GM21423 (cell line): ENCODE data around the gene MAGI1.
"Not testable (repeated sequence)": the region's sequence is repeated elsewhere in the genome, so short reads cannot be mapped to it uniquely, and the experiment has no call there.

Experiments used
- ATAC-seq: cut with Tn5 transposase; IDR thresholded peaks from one replicate; pipeline ENCODE4 v1.9.1; 2021; ENCODE audit warnings: mild to moderate bottlenecking, moderate library complexity; ENCODE audit not compliant: unreplicated experiment

Gene MAGI1

DNA sequence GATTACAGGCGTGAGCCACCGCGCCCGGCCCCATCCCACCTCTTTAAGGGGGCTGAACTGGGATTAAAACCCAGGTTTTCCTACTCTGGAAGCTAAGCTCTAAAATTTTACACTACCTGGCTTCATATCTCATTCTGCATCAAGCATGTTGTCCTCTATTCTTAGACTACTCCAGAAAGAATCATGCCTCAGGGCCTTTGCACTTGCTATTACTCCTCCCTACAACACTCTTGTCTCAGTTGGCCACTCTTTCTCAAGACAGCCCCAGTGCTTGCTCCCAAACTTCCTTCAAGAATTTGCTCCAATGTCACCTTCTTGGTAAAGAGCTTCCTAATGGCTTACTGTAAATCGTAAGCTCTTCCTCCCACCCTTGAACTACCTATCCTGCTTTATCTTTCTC, 521.7 kb downstream of the MAGI1 start:
- ATAC-seq = no peak

DNA sequence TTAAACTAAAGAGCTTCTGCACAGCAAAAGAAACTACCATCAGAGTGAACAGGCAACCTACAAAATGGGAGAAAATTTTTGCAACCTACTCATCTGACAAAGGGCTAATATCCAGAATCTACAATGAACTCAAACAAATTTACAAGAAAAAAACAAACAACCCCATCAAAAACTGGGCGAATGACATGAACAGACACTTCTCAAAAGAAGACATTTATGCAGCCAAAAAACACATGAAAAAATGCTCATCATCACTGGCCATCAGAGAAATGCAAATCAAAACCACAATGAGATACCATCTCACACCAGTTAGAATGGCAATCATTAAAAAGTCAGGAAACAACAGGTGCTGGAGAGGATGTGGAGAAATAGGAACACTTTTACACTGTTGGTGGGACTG, 524.4 kb downstream of the MAGI1 start:
- ATAC-seq = not testable (repeated sequence)

DNA sequence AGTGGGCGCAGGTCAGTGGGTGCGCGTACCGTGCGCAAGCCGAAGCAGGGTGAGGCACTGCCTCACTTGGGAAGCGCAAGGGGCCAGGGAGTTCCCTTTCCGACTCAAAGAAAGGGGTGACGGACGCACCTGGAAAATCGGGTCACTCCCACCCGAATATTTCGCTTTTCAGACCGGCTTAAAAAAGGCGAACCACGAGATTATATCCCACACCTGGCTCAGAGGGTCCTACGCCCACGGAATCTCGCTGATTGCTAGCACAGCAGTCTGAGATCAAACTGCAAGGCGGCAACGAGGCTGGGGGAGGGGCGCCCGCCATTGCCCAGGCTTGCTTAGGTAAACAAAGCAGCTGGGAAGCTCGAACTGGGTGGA, 529.3 kb downstream of the MAGI1 start:
- not testable (repeated sequence) for ATAC-seq

- no peak for ATAC-seq
Measured at GRCh38 chr3:65508750-65509422, 529.8 kb downstream of the MAGI1 start.

DNA sequence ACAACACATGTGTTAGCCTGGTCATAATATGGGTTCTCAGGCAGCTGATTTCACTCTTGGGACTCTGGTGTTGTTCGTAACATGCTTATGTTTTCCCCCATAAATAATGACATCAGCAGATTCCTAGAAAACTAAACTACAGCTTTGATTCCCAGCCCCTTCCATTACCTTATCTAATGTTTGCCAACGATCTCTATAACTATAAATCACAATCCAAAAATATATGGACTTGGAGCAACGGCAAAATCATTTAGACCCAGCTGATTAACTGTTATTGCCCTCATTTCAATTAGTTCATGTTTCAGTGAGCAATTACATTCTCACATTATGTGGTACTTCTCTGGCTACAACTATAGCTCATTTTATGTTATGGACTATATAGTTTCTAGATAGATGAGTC, 531.3 kb downstream of the MAGI1 start:
- ATAC-seq = no peak

GRCh38 chr3:65503776-65504175, 534.9 kb downstream of the MAGI1 start:
- ATAC-seq = no peak

- no peak for ATAC-seq
Measured at GRCh38 chr3:65502526-65502925, 536.2 kb downstream of the MAGI1 start.

DNA sequence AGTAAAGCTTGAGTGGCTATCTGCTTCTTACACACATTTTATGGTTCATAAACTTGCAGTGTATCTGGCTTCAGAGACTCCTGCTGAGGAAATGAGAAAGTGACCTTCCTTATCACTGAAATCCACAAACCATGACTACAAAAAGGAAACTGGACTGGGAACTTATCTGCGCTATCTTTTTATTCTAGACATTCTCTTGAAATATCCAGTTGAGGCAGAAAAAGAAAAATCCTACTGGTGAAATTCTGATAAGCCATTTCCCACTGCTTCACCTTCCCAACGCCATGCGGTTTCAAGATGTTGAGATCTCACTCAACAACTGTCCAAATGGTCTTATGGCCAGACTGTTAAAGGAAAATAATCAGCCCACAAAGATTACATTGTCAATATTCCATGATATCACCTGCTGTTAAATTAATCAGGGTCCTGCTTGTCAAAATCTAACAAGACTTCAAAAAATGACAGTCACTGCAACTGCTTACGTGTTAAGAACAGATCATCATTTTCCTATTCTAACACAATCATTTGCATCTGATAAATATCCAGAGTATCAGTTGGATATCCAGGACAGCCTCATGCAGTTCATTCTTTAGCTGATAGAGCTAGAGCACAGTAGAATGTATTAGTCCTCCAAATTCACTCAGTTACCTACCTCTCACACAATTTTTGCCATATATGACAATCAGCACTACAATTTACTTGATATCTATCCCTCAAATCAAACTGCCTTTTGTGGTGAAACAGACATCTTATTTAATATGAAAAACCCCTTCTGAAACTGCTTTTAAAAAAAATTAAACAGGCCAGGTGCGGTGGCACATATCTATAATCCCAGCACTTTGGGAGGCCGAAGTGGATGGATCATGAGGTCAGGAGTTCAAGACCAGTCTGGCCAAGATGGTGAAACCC, 538.1 kb downstream of the MAGI1 start:
- no peak for ATAC-seq

- no peak for ATAC-seq
Measured at GRCh38 chr3:65497846-65498245, 540.9 kb downstream of the MAGI1 start.

DNA sequence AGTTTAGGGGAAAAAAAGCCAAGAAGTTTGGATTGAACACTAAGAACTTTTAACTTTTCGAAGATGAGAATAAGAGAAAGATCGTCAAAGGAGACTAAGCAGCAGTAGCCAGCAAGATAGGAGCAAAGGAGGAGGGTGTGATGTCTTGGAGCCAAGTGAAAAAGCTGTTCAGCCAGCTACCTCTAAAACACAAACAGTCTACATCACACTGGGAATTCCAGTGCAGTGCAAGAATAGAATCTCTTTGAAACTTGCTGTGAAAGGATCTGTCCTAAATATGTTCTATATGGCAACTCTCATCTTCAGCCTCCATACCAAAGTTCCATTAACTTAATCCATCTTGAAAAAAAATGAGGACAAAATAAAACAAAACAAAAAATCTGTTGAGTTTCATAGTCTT, 541.5 kb downstream of the MAGI1 start:
- no peak for ATAC-seq

DNA sequence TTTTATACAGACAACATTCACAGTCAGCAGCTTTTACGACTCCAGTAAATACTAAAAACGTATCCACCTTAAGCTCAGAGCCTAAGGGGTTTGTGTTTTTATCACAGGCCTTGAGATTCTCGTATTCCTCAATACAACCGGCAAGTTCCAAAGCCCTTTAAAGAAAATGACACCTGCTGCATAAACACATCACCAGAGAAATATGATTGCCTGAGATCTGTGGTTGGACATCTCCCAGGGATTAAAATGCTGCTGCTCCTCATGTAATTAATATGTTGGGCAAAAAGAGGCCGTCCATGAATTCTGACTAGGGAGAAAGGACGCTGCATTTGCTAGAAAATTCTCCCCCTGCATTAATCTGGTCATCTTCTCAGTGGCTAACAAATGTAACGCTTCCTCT, 544.8 kb downstream of the MAGI1 start:
- no peak for ATAC-seq

- no peak for ATAC-seq
Measured at GRCh38 chr3:65493371-65493882, 545.3 kb downstream of the MAGI1 start.

- no peak for ATAC-seq
Measured at GRCh38 chr3:65492249-65492648, 546.5 kb downstream of the MAGI1 start.

- no peak for ATAC-seq
Measured at GRCh38 chr3:65490114-65490513, 548.6 kb downstream of the MAGI1 start.

GRCh38 chr3:65489253-65489652, 549.5 kb downstream of the MAGI1 start:
- ATAC-seq = no peak

DNA sequence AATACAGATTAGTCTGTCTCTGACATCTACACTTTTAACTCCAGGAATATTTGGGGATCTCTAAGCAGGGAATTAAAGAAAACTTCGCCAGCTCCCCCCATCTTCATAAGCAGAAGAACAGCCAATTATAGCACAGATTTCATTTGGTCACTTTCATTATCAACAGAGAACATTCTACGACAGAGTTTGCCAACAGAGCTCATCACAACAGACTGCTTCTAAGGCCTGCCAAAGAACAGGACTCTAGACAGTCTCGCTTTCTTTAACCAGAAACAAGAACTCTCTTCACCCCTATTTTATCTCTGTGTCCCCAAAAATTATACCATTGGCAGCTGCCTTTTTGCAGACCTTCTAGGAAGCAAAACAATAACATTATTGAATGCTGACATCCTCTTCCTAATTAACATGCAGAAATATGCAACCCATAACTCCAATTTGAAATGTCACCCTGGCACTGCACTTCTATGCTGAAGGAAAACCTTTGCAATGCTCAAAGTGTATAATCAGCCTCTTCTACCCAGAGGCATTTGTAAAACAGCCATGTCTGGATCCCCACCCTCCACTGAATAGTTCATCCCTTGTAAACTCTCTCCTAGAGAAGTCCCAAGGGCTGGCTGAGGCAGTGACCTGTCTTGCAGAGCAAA, 552.8 kb downstream of the MAGI1 start:
- no peak for ATAC-seq

DNA sequence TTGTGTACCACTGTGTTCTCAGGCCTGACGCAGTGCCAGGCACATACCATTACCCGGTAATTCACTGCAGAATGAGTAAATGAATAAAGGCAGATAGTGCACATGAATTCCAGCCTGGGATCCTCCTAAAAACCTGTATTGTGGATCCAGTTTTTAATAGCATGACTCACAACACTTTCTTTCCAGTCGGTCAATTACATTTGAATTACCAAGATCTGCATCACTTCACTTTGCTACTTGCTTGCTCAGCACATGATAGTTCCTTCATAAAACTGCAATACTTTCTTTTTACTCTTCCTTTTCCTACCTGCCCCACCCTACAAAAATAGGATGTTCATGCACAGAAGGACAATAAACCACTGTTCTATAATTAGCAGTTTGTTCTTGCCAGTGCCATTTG, 553.8 kb downstream of the MAGI1 start:
- no peak for ATAC-seq

- no peak for ATAC-seq
Measured at GRCh38 chr3:65483480-65483879, 555.2 kb downstream of the MAGI1 start.

GRCh38 chr3:65483011-65483410, 555.7 kb downstream of the MAGI1 start:
- no peak for ATAC-seq

- no peak for ATAC-seq
Measured at GRCh38 chr3:65481085-65481484, 557.6 kb downstream of the MAGI1 start.

DNA sequence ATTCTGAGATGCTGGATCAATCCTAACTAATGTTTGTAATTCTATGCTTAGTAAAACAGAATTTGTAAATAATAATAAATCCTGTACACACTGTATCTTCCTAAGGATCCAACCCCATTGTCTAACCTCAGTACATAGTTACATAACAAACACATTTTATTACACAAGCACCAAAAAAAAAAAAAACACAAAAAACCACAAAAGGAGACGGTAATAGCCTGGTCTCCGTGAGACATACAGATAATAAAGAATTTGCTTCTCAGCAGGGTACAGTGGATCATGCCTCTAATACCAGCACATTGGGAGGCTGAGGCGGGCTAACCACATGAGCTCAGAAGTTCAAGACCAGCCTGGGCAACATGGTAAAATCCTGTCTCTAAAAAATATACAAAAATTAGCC, 558.7 kb downstream of the MAGI1 start:
- no peak for ATAC-seq
